ENCODE data around the gene CPOX.

CPOX gene

GRCh38 chr3:98554580-98554979 is 38.8 kb downstream of the CPOX start:
- Histone ChIP-seq H3K9ac (no peak overlapping the region), H3K4me1 (no peaks in the 10 kb centered on the region), H3K9me3 (ENCODE audit: control insufficient read depth, low read length) (no peaks in the 10 kb centered on the region), H3K4me3 (ENCODE audit: low read depth, low read length) (no peak overlapping the region), H3K4me2 (ENCODE audit: low read length) (no peak overlapping the region), H3K79me2 (no peaks in the 10 kb centered on the region), H3K27me3 (ENCODE audit: control insufficient read depth, insufficient read depth, low read length) (no peaks in the 10 kb centered on the region), H3K36me3 (ENCODE audit: control insufficient read depth, insufficient read depth, low read length) (no peaks in the 10 kb centered on the region), H2AFZ (no peak overlapping the region), H3K27ac (no peak overlapping the region)
- no peak for TF ChIP-seq CTCF (IDR thresholded peaks at IDR 0.05)

GRCh38 chr3:98553753-98554152 is 39.7 kb downstream of the CPOX start:
- H3K9me3 ChIP-seq (ENCODE audit: control insufficient read depth, low read length) = no peaks in the 10 kb centered on the region
- H3K4me1 ChIP-seq = no peaks in the 10 kb centered on the region
- H3K4me2 ChIP-seq (ENCODE audit: low read length) = no peak overlapping the region
- no peak for TF ChIP-seq CTCF (IDR thresholded peaks at IDR 0.05)
- H3K79me2 ChIP-seq = no peaks in the 10 kb centered on the region
- H3K9ac ChIP-seq = no peak overlapping the region
- H3K27me3 ChIP-seq (ENCODE audit: control insufficient read depth, insufficient read depth, low read length) = no peaks in the 10 kb centered on the region
- no peak overlapping the region for H3K27ac ChIP-seq
- no peak overlapping the region for H2AFZ ChIP-seq
- H3K36me3 ChIP-seq (ENCODE audit: control insufficient read depth, insufficient read depth, low read length) = no peaks in the 10 kb centered on the region
- H3K4me3 ChIP-seq (ENCODE audit: low read depth, low read length) = no peak overlapping the region

- Histone ChIP-seq H3K4me2 (ENCODE audit: low read length) (no peak overlapping the region), H3K9ac (no peak overlapping the region), H3K4me1 (no peaks in the 10 kb centered on the region), H2AFZ (no peak overlapping the region), H3K27me3 (ENCODE audit: control insufficient read depth, insufficient read depth, low read length) (no peaks in the 10 kb centered on the region), H3K9me3 (ENCODE audit: control insufficient read depth, low read length) (no peaks in the 10 kb centered on the region), H3K79me2 (no peaks in the 10 kb centered on the region), H3K27ac (no peak overlapping the region), H3K4me3 (ENCODE audit: low read depth, low read length) (no peak overlapping the region), H3K36me3 (ENCODE audit: control insufficient read depth, insufficient read depth, low read length) (no peaks in the 10 kb centered on the region)
- TF ChIP-seq CTCF (IDR thresholded peaks at IDR 0.05) = no peak
Observed at GRCh38 chr3:98553021-98553563, 40.3 kb downstream of the CPOX start.

GRCh38 chr3:98552232-98553020 is 41.0 kb downstream of the CPOX start:
- H3K4me2 ChIP-seq (ENCODE audit: low read length) = no peak overlapping the region
- H3K9ac ChIP-seq = no peak overlapping the region
- no peak for TF ChIP-seq CTCF (IDR thresholded peaks at IDR 0.05)
- no peak overlapping the region for H2AFZ ChIP-seq
- H3K36me3 ChIP-seq (ENCODE audit: control insufficient read depth, insufficient read depth, low read length) = no peaks in the 10 kb centered on the region
- no peak overlapping the region for H3K4me3 ChIP-seq (ENCODE audit: low read depth, low read length)
- no peaks in the 10 kb centered on the region for H3K9me3 ChIP-seq (ENCODE audit: control insufficient read depth, low read length)
- H3K79me2 ChIP-seq = no peaks in the 10 kb centered on the region
- H3K27ac ChIP-seq = no peak overlapping the region
- H3K27me3 ChIP-seq (ENCODE audit: control insufficient read depth, insufficient read depth, low read length) = no peaks in the 10 kb centered on the region
- H3K4me1 ChIP-seq = no peaks in the 10 kb centered on the region

GRCh38 chr3:98551754-98552153 is 41.7 kb downstream of the CPOX start:
- Histone ChIP-seq H3K9me3 (ENCODE audit: control insufficient read depth, low read length) (no peaks in the 10 kb centered on the region), H3K36me3 (ENCODE audit: control insufficient read depth, insufficient read depth, low read length) (no peaks in the 10 kb centered on the region), H3K27me3 (ENCODE audit: control insufficient read depth, insufficient read depth, low read length) (no peaks in the 10 kb centered on the region), H3K4me1 (no peaks in the 10 kb centered on the region), H3K9ac (no peak overlapping the region), H2AFZ (no peak overlapping the region), H3K4me2 (ENCODE audit: low read length) (no peak overlapping the region), H3K27ac (no peak overlapping the region), H3K4me3 (ENCODE audit: low read depth, low read length) (no peak overlapping the region), H3K79me2 (no peaks in the 10 kb centered on the region)
- TF ChIP-seq CTCF (IDR thresholded peaks at IDR 0.05) = no peak

Measured in parathyroid adenoma (tissue), 2 donors.